GM23338 (cell line): Measurements from ENCODE around the gene BBOF1.

Experiments used
- CREB1 ChIP-seq: fragments of 250-450 bp; sonication (Bioruptor Pico); IDR thresholded peaks from 2 replicates; pipeline ENCODE4 v1.5.0; 2020; ENCODE audit warnings: low read depth, mild to moderate bottlenecking, moderate library complexity
- CTCF ChIP-seq, 2 experiments: fragments of 200-600 bp in 1 of 2; sonication (generic) in 1 of 2; conservative IDR thresholded peaks; 2 replicates each; pipeline versions ENCODE4 v1.5.1 to v1.6.1; 2016 to 2017; ENCODE audit warnings: antibody characterized with exemption in 2 of 2, low read depth in 2 of 2, mild to moderate bottlenecking in 2 of 2, moderate library complexity in 1 of 2
- EZH2 ChIP-seq: fragments of 200-600 bp; sonication (generic); IDR thresholded peaks from one replicate; pipeline ENCODE4 v1.8.0; 2017; ENCODE audit warnings: antibody characterized with exemption, mild to moderate bottlenecking, low read depth; ENCODE audit not compliant: unreplicated experiment
- EZH2phosphoT487 ChIP-seq: fragments of 200-600 bp; sonication (generic); IDR thresholded peaks from one replicate; pipeline ENCODE4 v1.8.1; 2018; ENCODE audit warnings: antibody characterized with exemption; ENCODE audit not compliant: unreplicated experiment
- JUNB ChIP-seq: IDR thresholded peaks from one replicate; pipeline ENCODE4 v1.6.1; 2016; ENCODE audit warnings: antibody characterized with exemption; ENCODE audit not compliant: unreplicated experiment
- NANOG ChIP-seq: IDR thresholded peaks from 2 replicates; pipeline ENCODE4 v1.6.1; 2016; ENCODE audit warnings: antibody characterized with exemption, borderline replicate concordance
- POLR2AphosphoS5 ChIP-seq: IDR thresholded peaks from 2 replicates; pipeline ENCODE4 v1.6.1; 2016; ENCODE audit warnings: antibody characterized with exemption, low read depth
- STAT1 ChIP-seq: IDR thresholded peaks from one replicate; pipeline ENCODE4 v1.6.1; 2016; ENCODE audit warnings: antibody characterized with exemption; ENCODE audit not compliant: unreplicated experiment
- ZNF114 ChIP-seq: fragments of 250-450 bp; sonication (Bioruptor Pico); IDR thresholded peaks from 2 replicates; pipeline ENCODE4 v1.5.0; 2020; ENCODE audit warnings: mild to moderate bottlenecking, moderate library complexity
- ZNF331 ChIP-seq: fragments of 250-450 bp; sonication (Bioruptor Pico); IDR thresholded peaks from 2 replicates; pipeline ENCODE4 v1.5.0; 2020; ENCODE audit warnings: low read depth, mild to moderate bottlenecking, moderate library complexity
- TF ChIP-seq, protein P1 (sequence below): IDR thresholded peaks from one replicate; pipeline ENCODE4 v1.6.1; 2018; ENCODE audit warnings: antibody characterized with exemption; ENCODE audit not compliant: unreplicated experiment

DNA sequence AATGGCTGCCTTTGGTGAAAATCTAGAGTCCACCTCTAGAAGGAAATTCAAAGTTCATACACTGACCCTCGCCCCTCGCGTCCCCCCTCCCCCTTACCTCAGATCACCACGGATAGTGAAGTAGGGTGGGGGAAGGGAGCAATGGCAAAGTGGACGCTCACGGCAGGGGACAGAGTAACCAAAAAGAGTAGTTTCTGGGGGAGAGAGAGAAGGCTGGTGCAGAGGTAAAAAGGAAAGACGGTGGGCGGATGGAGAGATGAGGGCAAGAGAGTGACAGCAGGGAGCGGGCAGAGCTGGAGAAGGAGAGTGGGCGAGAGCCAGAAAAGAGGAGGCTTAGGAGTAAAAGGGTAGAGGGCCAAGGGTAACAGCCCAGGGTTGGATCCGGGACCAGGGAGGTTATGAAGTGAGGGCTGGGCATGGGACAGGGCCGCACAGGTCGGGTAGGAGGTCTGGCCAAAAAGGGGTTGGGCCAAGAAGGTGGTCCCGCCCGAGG, 64.7 kb downstream of the BBOF1 start:
- TF ChIP-seq JUNB (no peak), CTCF (conservative IDR thresholded peaks at IDR 0.05; ENCODE audit: low read depth in 2 of 2) (no peak), EZH2 (no peak), POLR2AphosphoS5 (no peak), CREB1 (no peak), EZH2phosphoT487 (no peak), STAT1 (no peak), NANOG (no peak), ZNF331 (CRISPR knock-in tag) (no peak), ZNF114 (CRISPR knock-in tag) (no peak)
- TF ChIP-seq, protein P1, sequence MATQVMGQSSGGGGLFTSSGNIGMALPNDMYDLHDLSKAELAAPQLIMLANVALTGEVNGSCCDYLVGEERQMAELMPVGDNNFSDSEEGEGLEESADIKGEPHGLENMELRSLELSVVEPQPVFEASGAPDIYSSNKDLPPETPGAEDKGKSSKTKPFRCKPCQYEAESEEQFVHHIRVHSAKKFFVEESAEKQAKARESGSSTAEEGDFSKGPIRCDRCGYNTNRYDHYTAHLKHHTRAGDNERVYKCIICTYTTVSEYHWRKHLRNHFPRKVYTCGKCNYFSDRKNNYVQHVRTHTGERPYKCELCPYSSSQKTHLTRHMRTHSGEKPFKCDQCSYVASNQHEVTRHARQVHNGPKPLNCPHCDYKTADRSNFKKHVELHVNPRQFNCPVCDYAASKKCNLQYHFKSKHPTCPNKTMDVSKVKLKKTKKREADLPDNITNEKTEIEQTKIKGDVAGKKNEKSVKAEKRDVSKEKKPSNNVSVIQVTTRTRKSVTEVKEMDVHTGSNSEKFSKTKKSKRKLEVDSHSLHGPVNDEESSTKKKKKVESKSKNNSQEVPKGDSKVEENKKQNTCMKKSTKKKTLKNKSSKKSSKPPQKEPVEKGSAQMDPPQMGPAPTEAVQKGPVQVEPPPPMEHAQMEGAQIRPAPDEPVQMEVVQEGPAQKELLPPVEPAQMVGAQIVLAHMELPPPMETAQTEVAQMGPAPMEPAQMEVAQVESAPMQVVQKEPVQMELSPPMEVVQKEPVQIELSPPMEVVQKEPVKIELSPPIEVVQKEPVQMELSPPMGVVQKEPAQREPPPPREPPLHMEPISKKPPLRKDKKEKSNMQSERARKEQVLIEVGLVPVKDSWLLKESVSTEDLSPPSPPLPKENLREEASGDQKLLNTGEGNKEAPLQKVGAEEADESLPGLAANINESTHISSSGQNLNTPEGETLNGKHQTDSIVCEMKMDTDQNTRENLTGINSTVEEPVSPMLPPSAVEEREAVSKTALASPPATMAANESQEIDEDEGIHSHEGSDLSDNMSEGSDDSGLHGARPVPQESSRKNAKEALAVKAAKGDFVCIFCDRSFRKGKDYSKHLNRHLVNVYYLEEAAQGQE = no peak
